ENCODE results near the gene ST6GALNAC3. TPM values are rescaled to one million over a fixed set of nuclear protein-coding genes. Genes with fewer than 3 reads are reported as not detected.

ST6GALNAC3 gene
- total RNA-seq, 1 experiment from 2014 or later = 0.03 TPM

GRCh38 chr1:76657623-76658022, 583.1 kb downstream of the ST6GALNAC3 start:
- BruUV-seq (replicated peaks) = no TSS peak
- in situ Hi-C loops (cut with HindIII; ENCODE audit: low pct_unique_long_range_greater_than_20kb, low sequenced_read_pairs) = no loop called here
- Histone ChIP-seq H3K27me3 (ENCODE audit: control insufficient read depth, insufficient read depth, low read length) (no peaks in the 10 kb centered on the region), H3K9me3 (ENCODE audit: control insufficient read depth, insufficient read depth, low read depth, low read length) (0 out of 2 replicates have a peak, but pooled peaks cover 7% of the 10 kb centered on the region), H3K4me1 (ENCODE audit: control insufficient read depth, insufficient read depth, low read length) (no peaks in the 10 kb centered on the region), H3K4me3 (ENCODE audit: low read depth in 2 of 2, low read length in 2 of 2) (no peak overlapping the region), H3K27ac (ENCODE audit: low read length) (no peak overlapping the region), H3K36me3 (ENCODE audit: control insufficient read depth, insufficient read depth, low read length) (no peaks in the 10 kb centered on the region)
- ChIA-PET CTCF (no interaction called here), POLR2A (no interaction called here)
- intact Hi-C loops (cut with micrococcal nuclease; ENCODE audit: unreplicated experiment) = no loop called here
- no peak for ATAC-seq
- DNase-seq (ENCODE audit: low read depth, low spot score) = no peak
- TF ChIP-seq TCF7L2 (IDR thresholded peaks at IDR 0.05; ENCODE audit: low read depth, low read length) (no peak), POLR2AphosphoS5 (IDR thresholded peaks at IDR 0.05; ENCODE audit: low read depth, low read length) (no peak), REST (IDR thresholded peaks at IDR 0.05; ENCODE audit: insufficient read depth in 1 of 2, low read depth in 2 of 2, low read length in 1 of 2) (no peak), SIN3A (IDR thresholded peaks at IDR 0.05; ENCODE audit: borderline replicate concordance, insufficient read depth, low read depth, low read length) (no peak), CTCF (IDR thresholded peaks at IDR 0.05) (no peak)

GRCh38 chr1:76659171-76659940, 584.8 kb downstream of the ST6GALNAC3 start:
- CTCF ChIA-PET = no interaction called here
- no peak for DNase-seq (ENCODE audit: low read depth, low spot score)
- H3K9me3 ChIP-seq (ENCODE audit: control insufficient read depth, insufficient read depth, low read depth, low read length) = 0 out of 2 replicates have a peak, but pooled peaks cover 7% of the 10 kb centered on the region

More at GRCh38 chr1:76659171-76659940, 584.8 kb downstream of the ST6GALNAC3 start:
- no TSS peak for BruUV-seq (replicated peaks)
- TF ChIP-seq REST (IDR thresholded peaks at IDR 0.05; ENCODE audit: insufficient read depth in 1 of 2, low read depth in 2 of 2, low read length in 1 of 2) = no peak
- no peak for TF ChIP-seq CTCF (IDR thresholded peaks at IDR 0.05)
- TF ChIP-seq POLR2AphosphoS5 (IDR thresholded peaks at IDR 0.05; ENCODE audit: low read depth, low read length) = no peak
- TF ChIP-seq SIN3A (IDR thresholded peaks at IDR 0.05; ENCODE audit: borderline replicate concordance, insufficient read depth, low read depth, low read length) = no peak
- no peak for TF ChIP-seq TCF7L2 (IDR thresholded peaks at IDR 0.05; ENCODE audit: low read depth, low read length)
- Histone ChIP-seq H3K27ac (ENCODE audit: low read length) (no peak overlapping the region), H3K36me3 (ENCODE audit: control insufficient read depth, insufficient read depth, low read length) (no peaks in the 10 kb centered on the region), H3K4me1 (ENCODE audit: control insufficient read depth, insufficient read depth, low read length) (no peaks in the 10 kb centered on the region), H3K27me3 (ENCODE audit: control insufficient read depth, insufficient read depth, low read length) (no peaks in the 10 kb centered on the region), H3K4me3 (ENCODE audit: low read depth in 2 of 2, low read length in 2 of 2) (no peak overlapping the region)
- no peak for ATAC-seq
- intact Hi-C loops (cut with micrococcal nuclease; ENCODE audit: unreplicated experiment) (no loop called here), in situ Hi-C loops (cut with HindIII; ENCODE audit: low pct_unique_long_range_greater_than_20kb, low sequenced_read_pairs) (no loop called here)
- POLR2A ChIA-PET = no interaction called here
